Measurements from ENCODE around the gene CCNB2. TPM values are rescaled to one million over a fixed set of nuclear protein-coding genes. Genes with fewer than 3 reads are reported as not detected.
"Not testable (repeated sequence)": the region's sequence is repeated elsewhere in the genome, so short reads cannot be mapped to it uniquely, and the experiment has no call there.

The CCNB2 gene
- total RNA-seq, 2 experiments from 2014 or later: 72.1 to 75.9 TPM

DNA sequence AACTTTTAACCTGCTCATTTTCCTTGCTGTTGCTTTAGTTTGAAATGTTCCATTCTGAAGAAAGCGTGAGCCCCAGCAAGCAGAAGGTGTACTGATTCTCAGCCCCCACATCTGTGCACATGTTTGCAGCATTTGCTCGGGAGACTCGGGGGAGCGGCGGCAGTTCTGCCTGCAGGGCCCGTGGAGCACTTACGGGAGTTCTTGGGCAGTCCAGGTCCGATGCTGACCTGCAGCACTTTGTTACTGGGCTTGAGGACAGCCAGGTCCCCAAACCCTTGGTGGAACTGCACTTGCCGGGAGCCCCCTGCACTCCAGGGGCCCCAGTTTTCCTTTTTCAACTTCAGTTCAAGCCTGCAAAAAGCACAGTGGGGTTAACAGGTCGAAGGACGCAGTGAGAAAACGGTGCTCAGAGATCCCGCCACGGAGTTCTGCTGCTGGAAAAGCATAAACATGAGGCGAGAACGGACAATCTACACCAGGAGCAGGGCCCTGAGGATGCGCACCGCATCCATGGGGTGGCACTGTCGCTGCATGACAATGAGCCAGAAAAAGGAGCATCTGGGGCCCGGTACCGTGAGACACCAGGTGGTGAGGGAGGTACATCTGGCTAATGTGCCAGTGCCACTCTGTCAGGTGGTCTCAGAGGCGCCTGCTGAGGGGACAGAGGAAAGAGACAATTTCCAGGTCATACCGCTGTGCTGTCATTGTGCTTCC is 56.1 kb downstream of the CCNB2 start:
- Mint-ChIP-seq H3K27ac (no peak overlapping the region), H3K27me3 (no peaks in the 10 kb centered on the region), H3K36me3 (peaks cover 40% of the 10 kb centered on the region), H3K4me1 (peaks cover 3% of the 10 kb centered on the region), H3K4me3 (no peak overlapping the region), H3K9me3 (no peaks in the 10 kb centered on the region)
- no peak for ATAC-seq (ENCODE audit: low read depth)
- no peak for DNase-seq
- POLR2A ChIA-PET: no interaction called here

DNA sequence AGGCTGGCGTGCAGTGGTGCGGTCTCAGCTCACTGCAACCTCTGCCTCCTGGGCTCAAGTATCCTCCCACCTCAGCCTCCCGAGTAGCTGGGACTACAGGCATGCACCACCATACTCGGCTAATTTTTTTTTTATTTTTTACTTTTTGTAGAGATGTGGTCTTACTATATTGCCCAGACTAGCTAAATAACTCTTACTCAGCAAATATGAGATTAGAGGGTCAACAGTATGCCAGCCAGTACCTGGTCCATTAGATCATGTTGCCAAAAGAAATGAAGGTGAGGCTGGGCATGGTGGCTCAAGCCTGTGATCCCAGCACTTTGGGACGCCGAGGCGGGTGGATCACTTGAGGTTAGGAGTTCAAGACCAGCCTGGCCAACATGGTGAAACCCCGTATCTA is 57.1 kb downstream of the CCNB2 start:
- H3K27ac Mint-ChIP-seq; DNase-seq; H3K4me1 Mint-ChIP-seq; ATAC-seq (ENCODE audit: low read depth); H3K4me3 Mint-ChIP-seq; POLR2A ChIA-PET; H3K9me3 Mint-ChIP-seq; H3K27me3 Mint-ChIP-seq: not testable (repeated sequence)
- peaks cover 39% of the 10 kb centered on the region for H3K36me3 Mint-ChIP-seq

DNA sequence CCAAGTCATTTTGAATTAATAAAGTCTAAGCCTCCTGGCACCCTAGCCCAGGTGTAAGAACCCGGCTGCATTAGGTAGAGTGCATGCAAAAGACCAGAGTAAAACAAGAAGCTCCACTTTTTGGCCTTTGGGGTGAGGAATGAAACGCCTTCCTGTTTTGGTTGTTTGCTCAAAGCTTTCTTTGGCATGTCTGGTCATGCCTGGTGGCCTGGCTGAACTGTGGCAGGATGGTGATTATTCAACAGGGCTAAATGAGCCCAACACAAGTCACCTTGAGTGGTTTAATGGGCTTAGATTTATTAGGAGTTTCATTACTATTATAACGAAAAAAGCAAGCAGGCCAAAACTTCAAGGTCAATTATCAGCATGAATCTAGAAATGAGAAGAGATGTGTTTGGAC is 60.8 kb downstream of the CCNB2 start:
- peak overlapping the region; percentile 48 for H3K27ac Mint-ChIP-seq
- H3K27me3 Mint-ChIP-seq: no peaks in the 10 kb centered on the region
- POLR2A ChIA-PET: interaction anchor here (0.6 kb wide), 1 partner anchor 635 kb away, joined by 4 read pairs; no protein-coding TSS in a partner anchor
- no peak overlapping the region for H3K4me3 Mint-ChIP-seq
- DNase-seq (no peak), ATAC-seq (ENCODE audit: low read depth) (no peak)
- no peaks in the 10 kb centered on the region for H3K9me3 Mint-ChIP-seq
- H3K36me3 Mint-ChIP-seq: peaks cover 34% of the 10 kb centered on the region
- H3K4me1 Mint-ChIP-seq: peaks cover 22% of the 10 kb centered on the region

DNA sequence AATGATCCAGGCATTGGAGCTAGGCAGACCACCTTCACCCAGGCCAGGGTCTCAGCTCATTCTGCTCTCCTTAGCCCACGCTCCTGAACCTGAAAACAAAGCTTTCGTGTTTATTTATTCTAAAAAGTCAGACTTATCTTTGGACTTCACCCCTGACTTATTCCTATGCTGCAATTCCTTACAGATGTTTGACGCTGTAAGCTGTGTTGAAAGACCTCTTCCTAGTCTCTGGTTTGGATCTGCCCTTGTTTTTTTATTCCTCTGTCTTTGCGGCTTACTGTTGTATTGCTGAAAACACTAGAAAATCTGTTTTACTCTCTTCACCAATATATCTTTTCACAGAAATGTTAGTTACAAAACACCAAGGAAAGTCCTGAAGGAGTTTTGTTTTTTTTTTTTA is 61.2 kb downstream of the CCNB2 start:
- H3K27me3 Mint-ChIP-seq: no peaks in the 10 kb centered on the region
- no peak overlapping the region for H3K27ac Mint-ChIP-seq
- H3K36me3 Mint-ChIP-seq: peaks cover 35% of the 10 kb centered on the region
- POLR2A ChIA-PET: no interaction called here
- DNase-seq (no peak), ATAC-seq (ENCODE audit: low read depth) (no peak)
- no peak overlapping the region for H3K4me3 Mint-ChIP-seq
- peaks cover 22% of the 10 kb centered on the region for H3K4me1 Mint-ChIP-seq
- no peaks in the 10 kb centered on the region for H3K9me3 Mint-ChIP-seq

DNA sequence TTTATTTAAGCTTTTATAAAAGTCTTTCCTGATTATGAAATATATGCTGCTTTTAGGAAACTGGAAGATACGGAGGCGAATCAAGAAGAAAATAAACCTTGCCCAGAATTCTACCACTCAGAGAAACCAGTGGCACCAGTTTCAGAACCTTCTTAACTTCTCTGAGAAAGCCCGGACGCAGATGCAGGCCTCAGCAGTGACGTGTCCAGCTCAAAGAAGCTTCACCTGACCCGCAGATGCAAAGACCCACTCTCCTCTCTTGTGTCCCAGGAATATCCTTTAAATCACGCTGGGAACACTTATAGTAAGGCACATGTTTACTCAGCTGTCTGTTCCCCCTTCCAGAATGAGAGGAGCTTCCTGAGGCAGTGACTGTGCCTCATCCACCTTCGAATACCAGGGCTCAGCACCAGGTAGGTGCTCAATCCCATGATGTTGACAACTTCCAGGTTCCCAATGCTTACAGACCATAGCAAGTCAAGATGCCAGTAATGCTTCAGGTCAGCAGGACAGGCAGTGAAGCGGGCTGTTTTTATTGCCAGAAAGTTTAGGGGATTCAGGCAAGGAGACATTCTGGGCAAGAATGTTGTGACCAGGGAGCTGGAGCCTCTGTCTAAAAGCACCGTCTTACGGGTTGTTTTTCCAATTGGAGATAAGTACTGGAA is 61.8 kb downstream of the CCNB2 start:
- POLR2A ChIA-PET: no interaction called here
- no peaks in the 10 kb centered on the region for H3K9me3 Mint-ChIP-seq
- peaks cover 22% of the 10 kb centered on the region for H3K4me1 Mint-ChIP-seq
- peaks cover 35% of the 10 kb centered on the region for H3K36me3 Mint-ChIP-seq
- DNase-seq (no peak), ATAC-seq (ENCODE audit: low read depth) (no peak)
- H3K4me3 Mint-ChIP-seq: no peak overlapping the region
- no peaks in the 10 kb centered on the region for H3K27me3 Mint-ChIP-seq
- no peak overlapping the region for H3K27ac Mint-ChIP-seq

DNA sequence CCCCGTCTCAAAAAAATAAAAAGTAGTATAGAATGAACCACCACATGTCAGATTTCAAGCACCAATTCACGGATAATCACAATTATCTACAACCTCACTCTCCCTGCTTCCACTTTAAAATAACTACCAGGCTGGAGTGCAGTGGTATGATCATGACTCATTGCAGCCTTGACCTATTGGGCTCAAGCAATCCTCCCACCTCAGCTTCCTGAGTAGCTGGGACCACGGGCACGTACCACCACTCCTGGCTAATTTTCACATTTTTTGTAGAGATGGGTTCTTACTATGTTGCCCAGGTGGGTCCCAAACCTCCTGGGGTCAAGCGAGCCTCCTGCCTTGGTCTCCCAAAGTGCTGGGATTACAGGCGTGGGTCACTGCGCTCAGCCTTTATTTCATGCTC is 63.6 kb downstream of the CCNB2 start:
- no peak overlapping the region for H3K27ac Mint-ChIP-seq
- ATAC-seq (ENCODE audit: low read depth) (no peak), DNase-seq (no peak)
- H3K9me3 Mint-ChIP-seq: no peaks in the 10 kb centered on the region
- H3K36me3 Mint-ChIP-seq: peaks cover 35% of the 10 kb centered on the region
- no peaks in the 10 kb centered on the region for H3K27me3 Mint-ChIP-seq
- POLR2A ChIA-PET: no interaction called here
- peaks cover 22% of the 10 kb centered on the region for H3K4me1 Mint-ChIP-seq
- H3K4me3 Mint-ChIP-seq: no peak overlapping the region

DNA sequence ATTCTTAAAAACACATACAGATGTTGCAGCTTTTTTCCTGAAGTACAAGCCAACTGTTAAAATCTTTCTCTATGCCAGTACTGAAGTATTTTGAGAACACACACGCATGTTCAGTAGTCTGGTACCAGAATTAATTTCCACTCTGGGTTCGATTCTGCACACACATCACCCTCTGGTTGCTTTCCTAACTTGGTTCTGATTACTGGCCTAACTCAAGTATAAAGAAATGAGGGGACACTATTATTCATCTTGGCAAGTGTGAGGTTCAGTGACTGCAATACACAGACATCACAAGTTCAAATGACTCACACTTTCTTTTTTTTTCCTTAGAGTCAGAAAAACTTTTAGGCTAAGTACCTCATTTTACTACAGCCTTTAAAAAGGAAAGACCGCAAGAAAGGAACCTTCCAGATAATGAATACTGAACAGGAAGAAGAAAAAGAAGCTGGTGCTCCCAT is 64.3 kb downstream of the CCNB2 start:
- DNase-seq (no peak), ATAC-seq (ENCODE audit: low read depth) (no peak)
- POLR2A ChIA-PET: no interaction called here
- peaks cover 35% of the 10 kb centered on the region for H3K36me3 Mint-ChIP-seq
- peaks cover 22% of the 10 kb centered on the region for H3K4me1 Mint-ChIP-seq
- no peak overlapping the region for H3K4me3 Mint-ChIP-seq
- no peaks in the 10 kb centered on the region for H3K27me3 Mint-ChIP-seq
- H3K27ac Mint-ChIP-seq: peak overlapping the region; percentile 69
- H3K9me3 Mint-ChIP-seq: no peaks in the 10 kb centered on the region

DNA sequence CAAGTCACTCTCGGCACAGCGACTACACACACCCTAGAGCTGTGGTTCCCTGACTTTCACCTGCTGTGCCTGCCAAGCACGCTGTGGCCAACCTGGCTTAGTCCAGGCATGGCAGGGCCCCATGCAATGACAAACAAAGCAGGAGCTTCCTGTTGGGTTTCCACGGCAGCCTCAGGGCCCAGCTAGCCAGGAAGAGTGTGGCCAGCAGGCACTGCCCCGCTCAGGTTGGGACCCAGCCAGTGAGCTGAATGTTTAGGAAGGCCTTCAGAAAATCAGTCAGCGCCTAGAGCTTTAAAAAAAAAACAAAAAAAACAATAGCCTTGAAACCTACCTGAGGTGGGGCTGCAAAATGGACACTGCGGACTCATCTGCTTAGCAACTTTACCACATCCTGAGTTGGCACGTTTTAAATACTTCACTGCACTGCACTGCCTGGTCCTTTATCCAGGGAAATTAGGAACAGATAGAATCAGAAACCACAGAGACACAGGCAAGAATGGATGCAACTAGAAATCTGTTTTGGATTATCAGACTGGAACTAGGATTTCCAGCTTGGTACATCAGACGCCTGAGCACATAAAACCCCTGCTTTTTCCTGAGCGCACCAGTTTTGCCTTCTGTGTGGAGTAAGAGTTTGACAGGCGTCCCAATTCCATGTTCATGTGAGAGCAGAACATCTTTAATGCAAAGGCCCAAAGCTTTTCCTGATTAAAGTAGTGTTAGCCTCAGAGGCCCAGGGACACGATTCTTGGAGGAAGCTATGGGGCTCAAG is 65.5 kb downstream of the CCNB2 start:
- DNase-seq (no peak), ATAC-seq (ENCODE audit: low read depth) (peak; percentile 38)
- no peak overlapping the region for H3K4me3 Mint-ChIP-seq
- no peaks in the 10 kb centered on the region for H3K27me3 Mint-ChIP-seq
- H3K27ac Mint-ChIP-seq: no peak overlapping the region
- H3K9me3 Mint-ChIP-seq: no peaks in the 10 kb centered on the region
- POLR2A ChIA-PET: no interaction called here
- peaks cover 28% of the 10 kb centered on the region for H3K36me3 Mint-ChIP-seq
- peaks cover 22% of the 10 kb centered on the region for H3K4me1 Mint-ChIP-seq

DNA sequence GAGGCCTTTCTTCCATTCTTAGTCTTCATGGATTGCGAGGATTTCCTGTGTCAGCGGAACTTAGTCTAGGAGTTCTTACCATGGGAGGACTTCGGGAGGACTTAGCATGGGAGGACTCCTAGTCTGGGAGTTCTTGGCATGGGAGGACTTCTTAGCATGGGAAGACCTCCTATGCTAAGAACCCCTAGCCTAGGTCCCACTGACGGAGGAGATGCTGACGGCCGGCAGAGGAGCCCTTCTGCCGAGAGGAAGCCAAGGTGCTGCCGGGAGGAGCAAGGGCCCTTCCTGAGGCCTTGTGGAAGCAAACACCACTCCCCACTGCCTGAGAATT is 66.1 kb downstream of the CCNB2 start:
- ATAC-seq (ENCODE audit: low read depth) (no peak), DNase-seq (no peak)
- Mint-ChIP-seq H3K36me3 (peaks cover 24% of the 10 kb centered on the region), H3K9me3 (no peaks in the 10 kb centered on the region), H3K27me3 (no peaks in the 10 kb centered on the region), H3K27ac (no peak overlapping the region), H3K4me3 (no peak overlapping the region), H3K4me1 (peaks cover 19% of the 10 kb centered on the region)
- POLR2A ChIA-PET: no interaction called here

DNA sequence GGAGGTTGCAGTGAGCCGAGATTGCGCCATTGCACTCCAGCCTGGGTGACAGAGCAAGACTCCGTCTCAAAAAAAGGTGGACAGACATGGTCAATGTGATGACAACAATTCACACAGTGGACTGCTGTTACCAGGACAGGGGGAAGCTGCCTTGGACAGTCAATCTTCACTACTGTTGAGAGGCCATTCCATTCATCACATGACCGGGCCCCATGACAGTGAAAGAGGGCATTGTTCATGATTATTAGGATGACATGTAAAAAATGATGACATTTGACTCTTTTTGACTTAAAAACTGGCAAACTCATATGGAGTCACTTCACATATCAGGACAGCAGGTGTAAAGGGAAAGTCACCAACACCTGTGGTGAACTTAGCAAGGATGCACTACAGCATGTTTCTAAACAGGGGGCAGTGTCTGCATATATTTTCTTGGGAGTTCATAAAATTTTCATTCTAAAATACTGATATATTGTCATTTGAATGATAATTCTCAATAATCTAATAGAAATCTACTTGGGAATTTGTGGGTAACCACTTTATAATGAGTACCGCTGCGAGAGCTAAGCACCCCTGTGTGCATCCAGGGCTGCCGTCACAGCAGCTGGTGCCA is 67.4 kb downstream of the CCNB2 start:
- no peaks in the 10 kb centered on the region for H3K9me3 Mint-ChIP-seq
- no peak overlapping the region for H3K4me3 Mint-ChIP-seq
- H3K4me1 Mint-ChIP-seq: peaks cover 15% of the 10 kb centered on the region
- DNase-seq (no peak), ATAC-seq (ENCODE audit: low read depth) (no peak)
- peaks cover 23% of the 10 kb centered on the region for H3K36me3 Mint-ChIP-seq
- POLR2A ChIA-PET: no interaction called here
- no peaks in the 10 kb centered on the region for H3K27me3 Mint-ChIP-seq
- H3K27ac Mint-ChIP-seq: no peak overlapping the region

DNA sequence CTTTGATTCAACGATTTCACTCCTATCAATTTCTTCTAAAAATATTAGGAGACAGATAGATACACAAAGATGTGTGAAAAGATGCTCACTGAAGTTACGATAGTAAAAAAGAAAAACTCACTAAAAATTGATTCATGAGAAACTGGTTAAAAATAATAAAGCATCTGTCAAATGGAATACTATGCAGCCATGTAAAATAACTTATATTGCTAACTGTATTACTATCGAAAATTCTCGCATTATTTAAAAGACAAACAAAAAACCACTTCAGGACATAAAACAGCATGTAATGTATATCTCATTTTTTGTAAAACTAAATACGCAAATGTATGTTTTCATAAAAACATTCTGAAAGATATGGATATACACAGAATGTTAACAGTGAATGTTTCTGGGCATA is 68.2 kb downstream of the CCNB2 start:
- Mint-ChIP-seq H3K9me3 (no peaks in the 10 kb centered on the region), H3K4me1 (peaks cover 14% of the 10 kb centered on the region), H3K27me3 (peaks cover 3% of the 10 kb centered on the region), H3K36me3 (peaks cover 29% of the 10 kb centered on the region), H3K27ac (no peak overlapping the region), H3K4me3 (no peak overlapping the region)
- DNase-seq (no peak), ATAC-seq (ENCODE audit: low read depth) (no peak)
- POLR2A ChIA-PET: no interaction called here

DNA sequence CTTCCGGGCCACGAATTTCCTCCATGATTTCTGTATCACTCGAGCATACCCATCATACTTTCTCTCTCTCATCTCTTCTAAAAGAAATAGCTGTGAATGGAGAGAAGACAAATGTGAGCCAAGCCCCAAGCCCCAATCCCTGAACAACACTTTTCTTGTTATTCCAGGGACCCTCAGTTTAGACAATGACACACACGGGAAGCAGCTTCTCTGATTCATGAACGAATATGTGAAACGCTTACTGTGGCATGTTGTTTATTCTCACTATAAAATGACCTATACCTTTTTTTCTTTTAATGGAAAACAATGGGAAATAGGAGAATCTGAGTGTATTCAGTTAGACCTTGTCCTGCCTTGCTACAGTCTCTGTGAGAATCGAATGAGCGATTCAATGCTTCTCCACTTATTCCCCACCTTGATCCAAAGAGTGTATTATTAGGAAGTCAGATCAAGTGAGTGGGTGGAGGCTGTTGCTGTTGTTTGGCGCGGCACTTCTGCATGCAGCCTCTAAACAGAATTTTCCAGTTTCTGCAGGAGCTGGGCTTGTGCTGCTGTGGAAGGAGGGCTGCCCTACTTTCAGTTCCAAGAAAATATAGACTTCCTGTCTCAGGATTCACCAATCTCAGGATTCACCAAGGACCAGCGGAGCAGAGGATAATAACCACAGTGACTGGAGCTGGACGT is 69.3 kb downstream of the CCNB2 start:
- Mint-ChIP-seq H3K27me3 (peaks cover 3% of the 10 kb centered on the region), H3K4me1 (peaks cover 8% of the 10 kb centered on the region), H3K4me3 (no peak overlapping the region), H3K27ac (no peak overlapping the region), H3K36me3 (peaks cover 31% of the 10 kb centered on the region), H3K9me3 (no peaks in the 10 kb centered on the region)
- no peak for DNase-seq
- no peak for ATAC-seq (ENCODE audit: low read depth)
- POLR2A ChIA-PET: no interaction called here
